HepG2 (cell line): ENCODE data around the gene SLC22A31. TPM values are rescaled to one million over a fixed set of nuclear protein-coding genes. Genes with fewer than 3 reads are reported as not detected.

Experiments
- ELF3 ChIP-seq: IDR thresholded peaks from 2 replicates; pipeline ENCODE4 v1.6.1; 2016; ENCODE audit warnings: missing genetic modification reagents, missing compliant biosample characterization
- HNF4G ChIP-seq, 2 experiments: sonication (generic) in 1 of 2; formaldehyde crosslinking in 1 of 2; IDR thresholded peaks; 2 replicates each; pipeline versions ENCODE4 v1.4.0 to v1.6.1; 2011 to 2020; ENCODE audit warnings: borderline replicate concordance in 2 of 2, low read depth in 2 of 2, mild to moderate bottlenecking in 2 of 2, low read length in 1 of 2, missing genetic modification reagents in 1 of 2, moderate library complexity in 1 of 2
- KMT2A ChIP-seq: sonication (generic); formaldehyde crosslinking; IDR thresholded peaks from 2 replicates; pipeline ENCODE4 v1.4.0; 2020; ENCODE audit warnings: missing genetic modification reagents
- MED13 ChIP-seq: sonication (generic); formaldehyde crosslinking; IDR thresholded peaks from 2 replicates; pipeline ENCODE4 v1.5.0; 2020; ENCODE audit warnings: missing genetic modification reagents
- POGZ ChIP-seq: sonication (generic); formaldehyde crosslinking; IDR thresholded peaks from 2 replicates; pipeline ENCODE4 v1.4.0; 2020; ENCODE audit warnings: mild to moderate bottlenecking, missing genetic modification reagents
- POLR2A ChIP-seq, 2 experiments: IDR thresholded peaks; 2 replicates each; pipeline ENCODE4 v1.6.1; 2011; ENCODE audit warnings: low read depth in 2 of 2, low read length in 2 of 2, mild to moderate bottlenecking in 1 of 2, moderate library complexity in 1 of 2; ENCODE audit not compliant: insufficient read depth in 1 of 2
- RELA ChIP-seq: sonication (generic); formaldehyde crosslinking; IDR thresholded peaks from 2 replicates; pipeline ENCODE4 v1.4.0; 2020; ENCODE audit warnings: missing genetic modification reagents
- SKI ChIP-seq: fragments of 450-650 bp; IDR thresholded peaks from one replicate; pipeline ENCODE4 v1.6.1; 2018; ENCODE audit warnings: mild to moderate bottlenecking; ENCODE audit not compliant: partially characterized antibody
- SPEN ChIP-seq: sonication (generic); formaldehyde crosslinking; IDR thresholded peaks from 2 replicates; pipeline ENCODE4 v1.5.1; 2020; ENCODE audit warnings: low read depth, mild to moderate bottlenecking, missing genetic modification reagents
- TAF15 ChIP-seq: fragments of 200-400 bp; formaldehyde crosslinking; IDR thresholded peaks from one replicate; pipeline ENCODE4 v1.6.1; 2018; ENCODE audit warnings: mild to moderate bottlenecking, low read depth, low read length; ENCODE audit not compliant: poor library complexity, severe bottlenecking
- TMF1 ChIP-seq: sonication (generic); formaldehyde crosslinking; IDR thresholded peaks from 2 replicates; pipeline ENCODE4 v1.8.1; 2022; ENCODE audit warnings: low read depth, missing genetic modification reagents
- ZFP90 ChIP-seq: sonication (generic); formaldehyde crosslinking; IDR thresholded peaks from 2 replicates; pipeline ENCODE4 v1.8.0; 2022; ENCODE audit warnings: missing genetic modification reagents, mild to moderate bottlenecking, inconsistent platforms, borderline replicate concordance
- ZKSCAN1 ChIP-seq: fragments of 150-350 bp; IDR thresholded peaks from 2 replicates; pipeline ENCODE4 v1.6.1; 2014; ENCODE audit warnings: low read length
- ZSCAN20 ChIP-seq: sonication (generic); formaldehyde crosslinking; IDR thresholded peaks from 2 replicates; pipeline ENCODE4 v1.4.0; 2020; ENCODE audit warnings: missing genetic modification reagents, mild to moderate bottlenecking, borderline replicate concordance
- polyA plus RNA-seq, 8 experiments: library from polyadenylated mRNA; depleted of rRNA in 3 of 8; stranded (reverse) in 7 of 8; unstranded in 1 of 8; fragments of >200 nt; fragmentation: Illumina TruSeq in 4 of 8; extraction: Trizol in 4 of 8; gene quantifications; 2 replicates each; pipeline versions ENCODE4 v1.2.1 to v1.2.3, GENCODE V29; 2011 to 2016; ENCODE audit warnings: low read depth in 4 of 8, missing spikeins in 1 of 8, mixed read lengths in 1 of 8; ENCODE audit not compliant: insufficient read depth in 1 of 8
- total RNA-seq, 5 experiments: library from RNA; depleted of rRNA; stranded (reverse); fragments of >200 nt; fragmentation: Illumina TruSeq; extraction: Trizol; gene quantifications; 2 replicates each; pipeline ENCODE4 v1.2.3, GENCODE V29; 2016; ENCODE audit warnings: low read depth in 1 of 5
- TF ChIP-seq, protein P1 (sequence below): sonication (generic); formaldehyde crosslinking; IDR thresholded peaks from 2 replicates; pipeline ENCODE4 v1.4.0; 2020; ENCODE audit warnings: missing genetic modification reagents
- TF ChIP-seq, protein P2 (sequence below): sonication (generic); formaldehyde crosslinking; IDR thresholded peaks from 2 replicates; pipeline ENCODE4 v1.8.0; 2022; ENCODE audit warnings: missing genetic modification reagents, mild to moderate bottlenecking, borderline replicate concordance
- TF ChIP-seq, protein P3 (sequence below): sonication (generic); formaldehyde crosslinking; IDR thresholded peaks from 2 replicates; pipeline ENCODE4 v1.5.0; 2020; ENCODE audit warnings: mild to moderate bottlenecking, missing genetic modification reagents
- TF ChIP-seq, protein P4 (sequence below): sonication (generic); formaldehyde crosslinking; IDR thresholded peaks from 2 replicates; pipeline ENCODE4 v1.8.1; 2023; ENCODE audit warnings: mild to moderate bottlenecking, missing genetic modification reagents
- TF ChIP-seq, protein P5 (sequence below): sonication (generic); formaldehyde crosslinking; IDR thresholded peaks from 2 replicates; pipeline ENCODE4 v1.4.0; 2020; ENCODE audit warnings: missing genetic modification reagents

The SLC22A31 gene
- total and polyA plus RNA-seq, 2 of the 13 experiments (the other 11 are each of a cell fraction or from before 2014, with no cell fraction given) = 67.3 to 83.3 TPM

DNA sequence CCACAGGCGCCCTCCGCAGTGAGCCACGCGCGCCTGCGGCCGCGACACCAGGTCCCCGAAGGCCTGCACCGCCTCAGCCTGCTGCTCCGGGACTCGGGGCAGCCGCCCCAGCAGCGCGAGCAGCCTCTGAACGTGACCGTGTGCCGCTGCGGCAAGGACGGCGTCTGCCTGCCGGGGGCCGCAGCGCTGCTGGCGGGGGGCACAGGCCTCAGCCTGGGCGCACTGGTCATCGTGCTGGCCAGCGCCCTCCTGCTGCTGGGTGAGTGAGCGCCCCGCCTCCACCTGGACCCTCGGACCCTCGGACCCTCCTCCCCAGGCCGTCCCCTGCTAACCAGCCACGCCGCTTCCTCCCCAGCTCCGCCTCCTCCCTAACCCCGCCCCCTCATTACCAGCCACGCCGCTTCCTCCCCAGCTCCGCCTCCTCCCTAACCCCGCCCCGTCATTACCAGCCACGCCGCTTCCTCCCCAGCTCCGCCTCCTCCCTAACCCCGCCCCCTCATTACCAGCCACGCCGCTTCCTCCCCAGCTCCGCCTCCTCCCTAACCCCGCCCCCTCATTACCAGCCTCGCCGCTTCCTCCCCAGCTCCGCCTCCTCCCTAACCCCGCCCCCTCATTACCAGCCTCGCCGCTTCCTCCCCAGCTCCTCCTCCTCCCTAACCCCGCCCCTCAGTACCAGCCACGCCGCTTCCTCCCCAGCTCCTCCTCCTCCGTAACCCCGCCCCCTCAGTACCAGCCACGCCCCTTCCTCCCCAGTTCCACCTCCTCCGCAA is 8.0 kb downstream of the SLC22A31 start (continued):
- TF ChIP-seq POGZ (CRISPR knock-in tag) = peak; percentile 53; the same call in 1 of the 2 replicates
- TF ChIP-seq HNF4G (IDR thresholded peaks at IDR 0.05; ENCODE audit: borderline replicate concordance, low read depth, low read length) = peak; percentile 54
- TF ChIP-seq HNF4G (CRISPR knock-in tag; IDR thresholded peaks at IDR 0.05; ENCODE audit: borderline replicate concordance, low read depth) = peak; percentile 70; the same call in 1 of the 2 replicates
- TF ChIP-seq TMF1 (CRISPR knock-in tag) = peak; percentile 90
- TF ChIP-seq KMT2A (CRISPR knock-in tag) = peak; percentile 41; the same call in 1 of the 2 replicates
- TF ChIP-seq SKI = peak; percentile 75
- peak; percentile 88; the same call in 1 of the 2 replicates for TF ChIP-seq ZFP90 (CRISPR knock-in tag)
- TF ChIP-seq ZSCAN20 (CRISPR knock-in tag) = peak; percentile 90; the same call in 1 of the 2 replicates
- TF ChIP-seq, protein P1, sequence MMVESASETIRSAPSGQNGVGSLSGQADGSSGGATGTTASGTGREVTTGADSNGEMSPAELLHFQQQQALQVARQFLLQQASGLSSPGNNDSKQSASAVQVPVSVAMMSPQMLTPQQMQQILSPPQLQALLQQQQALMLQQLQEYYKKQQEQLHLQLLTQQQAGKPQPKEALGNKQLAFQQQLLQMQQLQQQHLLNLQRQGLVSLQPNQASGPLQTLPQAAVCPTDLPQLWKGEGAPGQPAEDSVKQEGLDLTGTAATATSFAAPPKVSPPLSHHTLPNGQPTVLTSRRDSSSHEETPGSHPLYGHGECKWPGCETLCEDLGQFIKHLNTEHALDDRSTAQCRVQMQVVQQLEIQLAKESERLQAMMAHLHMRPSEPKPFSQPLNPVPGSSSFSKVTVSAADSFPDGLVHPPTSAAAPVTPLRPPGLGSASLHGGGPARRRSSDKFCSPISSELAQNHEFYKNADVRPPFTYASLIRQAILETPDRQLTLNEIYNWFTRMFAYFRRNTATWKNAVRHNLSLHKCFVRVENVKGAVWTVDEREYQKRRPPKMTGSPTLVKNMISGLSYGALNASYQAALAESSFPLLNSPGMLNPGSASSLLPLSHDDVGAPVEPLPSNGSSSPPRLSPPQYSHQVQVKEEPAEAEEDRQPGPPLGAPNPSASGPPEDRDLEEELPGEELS (CRISPR knock-in tag) = peak; percentile 56; the same call in 1 of the 2 replicates
- peak in 1 of 2 experiments; percentile 94; a peak in 2 of 4 replicates for TF ChIP-seq POLR2A (IDR thresholded peaks at IDR 0.05; ENCODE audit: insufficient read depth in 1 of 2, low read depth in 2 of 2, low read length in 2 of 2)
- TF ChIP-seq ELF3 (CRISPR knock-in tag) = peak; percentile 74; the same call in 1 of the 2 replicates
- TF ChIP-seq, protein P2, sequence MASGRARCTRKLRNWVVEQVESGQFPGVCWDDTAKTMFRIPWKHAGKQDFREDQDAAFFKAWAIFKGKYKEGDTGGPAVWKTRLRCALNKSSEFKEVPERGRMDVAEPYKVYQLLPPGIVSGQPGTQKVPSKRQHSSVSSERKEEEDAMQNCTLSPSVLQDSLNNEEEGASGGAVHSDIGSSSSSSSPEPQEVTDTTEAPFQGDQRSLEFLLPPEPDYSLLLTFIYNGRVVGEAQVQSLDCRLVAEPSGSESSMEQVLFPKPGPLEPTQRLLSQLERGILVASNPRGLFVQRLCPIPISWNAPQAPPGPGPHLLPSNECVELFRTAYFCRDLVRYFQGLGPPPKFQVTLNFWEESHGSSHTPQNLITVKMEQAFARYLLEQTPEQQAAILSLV = peak; percentile 95
- TF ChIP-seq, protein P3, sequence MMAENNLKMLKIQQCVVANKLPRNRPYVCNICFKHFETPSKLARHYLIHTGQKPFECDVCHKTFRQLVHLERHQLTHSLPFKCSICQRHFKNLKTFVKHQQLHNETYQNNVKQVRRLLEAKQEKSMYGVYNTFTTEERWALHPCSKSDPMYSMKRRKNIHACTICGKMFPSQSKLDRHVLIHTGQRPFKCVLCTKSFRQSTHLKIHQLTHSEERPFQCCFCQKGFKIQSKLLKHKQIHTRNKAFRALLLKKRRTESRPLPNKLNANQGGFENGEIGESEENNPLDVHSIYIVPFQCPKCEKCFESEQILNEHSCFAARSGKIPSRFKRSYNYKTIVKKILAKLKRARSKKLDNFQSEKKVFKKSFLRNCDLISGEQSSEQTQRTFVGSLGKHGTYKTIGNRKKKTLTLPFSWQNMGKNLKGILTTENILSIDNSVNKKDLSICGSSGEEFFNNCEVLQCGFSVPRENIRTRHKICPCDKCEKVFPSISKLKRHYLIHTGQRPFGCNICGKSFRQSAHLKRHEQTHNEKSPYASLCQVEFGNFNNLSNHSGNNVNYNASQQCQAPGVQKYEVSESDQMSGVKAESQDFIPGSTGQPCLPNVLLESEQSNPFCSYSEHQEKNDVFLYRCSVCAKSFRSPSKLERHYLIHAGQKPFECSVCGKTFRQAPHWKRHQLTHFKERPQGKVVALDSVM = peak; percentile 49; the same call in 1 of the 2 replicates
- TF ChIP-seq RELA (CRISPR knock-in tag) = peak; percentile 85; the same call in 1 of the 2 replicates
- peak; percentile 97 for TF ChIP-seq TAF15
- TF ChIP-seq ZKSCAN1 = peak; percentile 64
- peak; percentile 73; the same call in 1 of the 2 replicates for TF ChIP-seq MED13
- TF ChIP-seq, protein P4, sequence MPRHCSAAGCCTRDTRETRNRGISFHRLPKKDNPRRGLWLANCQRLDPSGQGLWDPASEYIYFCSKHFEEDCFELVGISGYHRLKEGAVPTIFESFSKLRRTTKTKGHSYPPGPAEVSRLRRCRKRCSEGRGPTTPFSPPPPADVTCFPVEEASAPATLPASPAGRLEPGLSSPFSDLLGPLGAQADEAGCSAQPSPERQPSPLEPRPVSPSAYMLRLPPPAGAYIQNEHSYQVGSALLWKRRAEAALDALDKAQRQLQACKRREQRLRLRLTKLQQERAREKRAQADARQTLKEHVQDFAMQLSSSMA = peak; percentile 90; the same call in 1 of the 2 replicates
- TF ChIP-seq SPEN = peak; percentile 95
- TF ChIP-seq, protein P5, sequence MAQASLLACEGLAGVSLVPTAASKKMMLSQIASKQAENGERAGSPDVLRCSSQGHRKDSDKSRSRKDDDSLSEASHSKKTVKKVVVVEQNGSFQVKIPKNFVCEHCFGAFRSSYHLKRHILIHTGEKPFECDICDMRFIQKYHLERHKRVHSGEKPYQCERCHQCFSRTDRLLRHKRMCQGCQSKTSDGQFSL (CRISPR knock-in tag) = peak; percentile 93
